NCI-H774 (cell line): ENCODE results near the gene ABHD16A.

Experiments used
- DNase-seq: peaks from one replicate; lab custom pipeline; 2025; lab: John Stamatoyannopoulos, UW

Gene ABHD16A

DNA sequence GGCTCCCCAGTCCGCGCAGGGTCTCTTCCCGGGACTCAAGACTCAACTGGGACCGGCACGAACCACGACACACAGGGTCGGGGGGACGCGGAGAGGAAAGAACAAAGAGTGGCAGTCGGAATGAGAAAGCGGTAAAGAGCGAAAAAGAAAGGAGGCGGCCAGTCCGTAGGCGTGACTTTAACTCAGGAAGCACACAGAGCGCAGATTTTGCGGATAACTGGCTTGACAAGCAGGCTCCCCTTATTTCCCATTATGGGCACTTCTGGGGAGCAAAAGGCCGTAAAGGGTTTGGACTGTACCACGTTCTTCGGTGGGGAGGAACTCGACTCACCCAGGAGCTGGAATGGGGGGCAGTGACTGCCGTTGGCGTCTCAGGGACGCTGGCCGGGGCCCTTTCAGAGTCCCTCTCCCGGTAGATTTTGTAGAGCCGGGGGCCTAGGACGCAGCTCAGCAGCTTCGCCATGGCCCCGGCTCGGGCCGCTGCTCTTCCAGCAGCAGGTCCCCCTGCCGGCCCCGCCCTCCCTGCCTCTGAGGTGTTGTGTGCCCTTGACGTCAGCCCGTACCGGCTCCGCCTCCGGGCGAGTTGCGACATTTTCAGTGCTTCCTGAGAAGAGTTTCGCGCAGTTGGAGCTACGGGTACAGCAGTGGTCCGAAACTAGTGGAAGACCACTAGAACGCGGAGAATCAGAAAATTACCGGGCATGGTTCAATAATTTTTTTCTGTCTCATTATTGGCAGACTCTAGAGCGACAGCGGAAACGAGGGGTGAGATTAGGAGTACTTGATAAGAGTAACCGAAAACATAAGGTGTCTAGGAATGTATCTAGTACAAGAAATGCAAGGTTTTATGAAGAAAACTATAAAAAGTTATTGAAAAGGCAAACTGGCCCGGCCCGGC is at the start of gene ABHD16A:
Gene ABHD16A (minus strand): TSS at position 506 of the 898 bp plus-strand sequence. CDS start 43 bp downstream, at position 463.
- peak; percentile 95 for DNase-seq

DNA sequence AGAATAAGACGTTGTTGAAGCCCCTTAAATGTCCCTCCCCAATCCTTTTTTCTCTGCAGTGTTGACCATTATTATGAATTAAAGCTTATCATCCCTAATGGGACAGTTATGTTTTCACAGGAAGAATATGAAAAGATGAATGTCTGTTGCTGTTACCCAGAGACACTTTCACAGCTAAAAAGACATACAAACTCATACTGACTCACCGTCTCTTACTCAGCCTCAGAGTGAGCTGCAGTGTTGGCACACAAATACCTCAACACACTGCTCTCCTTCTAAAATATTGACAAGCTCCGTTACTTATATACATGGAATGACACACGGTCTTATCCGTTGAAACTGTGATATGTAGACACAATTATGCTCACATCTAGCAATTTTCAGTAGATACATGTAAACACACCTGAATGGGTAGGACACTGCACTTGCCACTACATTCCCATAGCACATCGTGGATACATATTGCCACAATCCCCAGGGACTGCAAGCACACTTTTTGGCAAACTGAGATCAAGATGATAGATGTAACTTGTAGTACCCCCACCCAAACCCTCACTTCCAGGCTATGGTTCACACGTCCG is 49.7 kb upstream of the ABHD16A start:
- no peak for DNase-seq

DNA sequence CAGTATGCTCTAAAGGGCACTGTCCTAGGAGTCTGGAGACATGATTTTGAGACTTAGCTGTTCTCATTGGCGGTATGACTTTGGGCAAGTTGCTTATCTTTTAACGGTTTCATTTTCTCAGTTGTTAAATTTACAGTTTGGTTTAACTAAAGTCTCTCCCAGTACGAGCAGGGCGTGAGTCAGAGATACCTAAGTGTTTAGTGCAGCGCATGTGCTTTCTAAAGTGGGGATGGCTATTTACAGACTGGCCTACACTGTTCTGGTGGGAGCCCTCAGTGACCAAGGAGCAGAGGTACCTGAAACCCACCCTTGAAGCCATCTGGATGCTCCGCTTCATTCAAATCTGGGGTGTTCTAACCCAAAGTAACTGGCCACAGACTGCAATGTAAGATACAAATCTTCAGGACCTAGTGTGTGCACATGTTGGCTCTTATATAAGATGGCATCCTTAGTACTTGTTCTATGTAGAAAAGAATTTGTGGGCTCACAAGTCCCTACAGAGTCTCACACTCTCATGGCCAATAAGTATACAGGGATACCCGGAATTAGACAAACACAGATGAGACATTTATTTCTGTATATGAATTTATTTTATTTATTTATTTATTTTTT is 47.4 kb upstream of the ABHD16A start:
- DNase-seq: no peak

DNA sequence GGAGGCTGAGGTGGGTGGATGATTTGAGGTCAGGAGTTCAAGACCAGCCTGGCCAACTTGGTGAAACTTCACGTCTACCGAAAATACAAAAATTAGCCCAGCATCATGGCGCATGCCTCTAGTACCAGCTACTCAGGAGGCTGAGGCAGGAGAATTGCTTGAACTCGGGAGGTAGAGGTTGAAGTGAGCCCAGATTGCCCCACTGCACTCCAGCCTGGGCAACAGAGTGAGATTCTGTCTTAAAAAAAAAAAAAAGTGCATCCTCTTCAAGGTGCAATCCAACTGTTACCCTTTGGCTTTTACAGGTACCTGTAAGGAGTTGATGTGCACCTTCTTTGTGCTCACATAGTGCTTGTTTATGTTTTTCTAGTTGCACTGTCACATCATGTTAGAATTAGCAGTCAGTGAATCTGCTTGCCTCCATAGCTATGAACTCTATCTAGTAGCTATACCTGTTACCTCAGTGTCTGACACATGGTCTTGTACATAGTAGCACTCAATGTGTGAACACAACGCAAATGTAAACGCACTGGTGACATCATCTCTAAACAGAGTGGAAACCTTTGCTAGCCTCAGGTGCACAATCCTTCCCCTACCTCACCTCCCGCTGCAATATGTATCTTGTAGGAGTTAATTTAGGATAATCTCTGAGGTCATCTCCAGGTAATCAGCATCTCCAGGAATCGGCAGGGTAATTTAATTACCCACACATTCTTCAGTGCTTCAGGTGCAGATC is 46.3 kb upstream of the ABHD16A start:
- peak; percentile 21 for DNase-seq

DNA sequence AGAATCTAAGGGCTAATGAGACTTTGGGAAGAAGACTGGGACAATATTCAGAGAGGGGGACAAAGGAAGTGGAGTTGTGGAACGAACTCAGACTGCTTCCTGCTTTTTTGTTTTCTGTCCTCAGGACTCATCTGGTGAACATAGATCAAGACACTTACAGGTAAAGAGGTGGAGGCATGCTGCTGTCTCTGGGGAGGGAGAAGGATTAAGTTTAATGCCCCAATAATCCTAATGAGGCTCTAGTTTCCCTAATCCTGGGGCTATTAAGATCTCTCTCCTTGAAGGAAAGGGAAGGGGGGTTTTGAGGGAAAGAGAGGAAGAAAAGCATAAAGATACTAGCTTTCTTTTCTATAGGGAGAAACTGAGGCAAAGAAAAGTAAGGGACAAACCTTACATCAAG is 41.3 kb upstream of the ABHD16A start:
- DNase-seq: no peak

DNA sequence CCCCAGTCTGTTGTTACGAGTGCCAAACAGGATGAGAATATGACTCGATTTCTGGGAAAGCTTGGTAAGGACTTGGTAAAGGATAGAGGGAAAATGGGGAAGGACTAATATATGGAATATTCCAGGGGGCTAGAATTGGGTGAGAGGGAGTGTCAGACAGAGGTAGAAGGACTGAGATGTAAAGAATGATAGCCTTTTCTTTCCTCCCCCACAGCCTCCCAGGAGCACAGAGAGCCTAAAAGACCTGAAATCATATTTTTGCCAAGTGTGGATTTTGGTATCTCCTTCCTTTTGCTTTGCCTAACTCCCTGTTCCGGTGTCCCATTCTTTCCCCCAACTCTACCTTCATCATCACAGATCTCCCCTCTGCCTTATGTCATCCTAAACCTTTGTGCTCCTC is 39.8 kb upstream of the ABHD16A start:
- DNase-seq: no peak

DNA sequence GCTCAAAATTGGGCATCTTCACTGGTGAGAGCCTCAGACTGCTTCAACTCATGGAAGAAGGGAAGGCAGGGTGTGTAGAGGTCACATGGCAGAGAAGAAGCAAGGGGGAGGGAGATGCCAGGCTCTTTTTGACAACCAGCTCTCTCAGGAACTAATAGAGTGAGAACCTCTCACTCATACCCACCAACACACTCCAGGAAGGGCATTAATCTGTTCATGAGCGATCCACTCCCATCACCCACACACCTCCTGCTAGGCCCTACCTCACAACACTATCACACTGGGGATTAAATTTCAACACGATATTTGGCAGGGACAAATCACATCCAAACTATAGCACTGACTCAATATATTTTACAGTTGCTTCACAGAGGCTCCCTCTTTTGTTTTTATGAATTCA is 38.7 kb upstream of the ABHD16A start:
- DNase-seq: no peak

DNA sequence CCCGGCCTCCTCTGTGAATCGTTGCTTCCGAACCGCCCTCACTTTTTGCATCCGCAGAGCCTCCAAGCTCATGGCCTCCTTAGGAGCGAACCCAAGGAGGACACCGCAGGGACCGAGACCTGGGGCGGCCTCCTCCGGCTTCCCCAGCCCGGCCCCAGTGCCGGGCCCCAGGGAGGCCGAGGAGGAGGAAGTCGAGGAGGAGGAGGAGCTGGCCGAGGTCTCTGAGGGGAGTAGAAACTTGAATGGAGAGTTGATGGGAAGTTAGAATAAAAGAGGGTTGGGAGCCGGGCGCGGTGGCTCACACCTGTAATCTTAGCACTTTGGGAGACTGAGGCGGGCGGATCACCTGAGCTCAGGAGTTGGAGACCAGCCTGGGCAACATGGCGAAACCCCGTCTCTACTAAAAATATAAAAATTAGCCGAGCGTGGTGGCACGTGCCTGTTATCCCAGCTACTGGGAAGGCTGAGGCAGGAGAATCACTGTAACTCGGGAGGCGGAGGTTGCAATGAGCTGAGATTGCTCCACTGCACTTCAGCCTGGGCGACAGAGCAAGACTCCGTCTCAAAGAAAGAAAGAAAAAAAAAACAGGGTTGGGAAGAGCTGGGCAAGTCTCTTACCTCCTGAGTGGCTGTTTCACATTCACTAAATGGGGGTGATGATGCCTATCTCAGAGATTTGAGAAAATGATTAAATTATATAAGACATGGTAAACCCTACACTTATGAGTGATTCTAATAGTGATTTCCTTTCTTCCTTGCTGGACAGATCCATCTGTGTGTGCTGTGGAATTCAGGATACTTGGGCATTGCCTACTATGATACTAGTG is 37.5 kb upstream of the ABHD16A start:
- no peak for DNase-seq

DNA sequence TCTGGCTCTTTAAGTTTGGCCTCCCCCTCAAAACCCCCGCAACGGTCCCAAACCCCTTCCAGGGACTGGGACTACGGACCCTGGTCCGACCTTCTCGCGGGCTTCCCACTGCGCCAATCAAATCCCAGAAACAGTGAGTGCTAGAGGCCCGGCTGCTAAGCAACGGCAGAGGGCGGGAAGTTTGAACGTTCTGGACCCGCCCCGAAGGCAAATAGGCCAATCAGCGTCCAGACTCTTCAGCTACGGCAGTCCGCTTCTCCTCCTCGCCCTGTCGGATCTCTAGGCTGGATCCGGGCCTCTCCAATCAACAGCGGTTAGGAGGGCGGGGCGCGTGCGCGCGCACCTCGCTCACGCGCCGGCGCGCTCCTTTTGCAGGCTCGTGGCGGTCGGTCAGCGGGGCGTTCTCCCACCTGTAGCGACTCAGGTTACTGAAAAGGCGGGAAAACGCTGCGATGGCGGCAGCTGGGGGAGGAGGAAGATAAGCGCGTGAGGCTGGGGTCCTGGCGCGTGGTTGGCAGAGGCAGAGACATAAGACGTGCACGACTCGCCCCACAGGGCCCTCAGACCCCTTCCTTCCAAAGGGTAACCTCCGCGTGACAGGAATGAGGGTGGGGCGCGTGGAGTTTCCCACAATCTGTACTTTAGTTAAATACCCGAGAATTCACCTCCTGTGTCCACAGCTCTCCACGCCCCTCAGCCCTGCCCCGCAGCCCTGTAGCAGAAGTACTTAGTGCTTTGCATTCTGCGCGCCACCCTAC is 36.7 kb upstream of the ABHD16A start, which contains the start of gene MSH5:
Gene MSH5 (plus strand): TSS at position 367 of the 758 bp plus-strand sequence. CDS start 462 bp downstream, outside the sequence.
- DNase-seq: peak; percentile 99

DNA sequence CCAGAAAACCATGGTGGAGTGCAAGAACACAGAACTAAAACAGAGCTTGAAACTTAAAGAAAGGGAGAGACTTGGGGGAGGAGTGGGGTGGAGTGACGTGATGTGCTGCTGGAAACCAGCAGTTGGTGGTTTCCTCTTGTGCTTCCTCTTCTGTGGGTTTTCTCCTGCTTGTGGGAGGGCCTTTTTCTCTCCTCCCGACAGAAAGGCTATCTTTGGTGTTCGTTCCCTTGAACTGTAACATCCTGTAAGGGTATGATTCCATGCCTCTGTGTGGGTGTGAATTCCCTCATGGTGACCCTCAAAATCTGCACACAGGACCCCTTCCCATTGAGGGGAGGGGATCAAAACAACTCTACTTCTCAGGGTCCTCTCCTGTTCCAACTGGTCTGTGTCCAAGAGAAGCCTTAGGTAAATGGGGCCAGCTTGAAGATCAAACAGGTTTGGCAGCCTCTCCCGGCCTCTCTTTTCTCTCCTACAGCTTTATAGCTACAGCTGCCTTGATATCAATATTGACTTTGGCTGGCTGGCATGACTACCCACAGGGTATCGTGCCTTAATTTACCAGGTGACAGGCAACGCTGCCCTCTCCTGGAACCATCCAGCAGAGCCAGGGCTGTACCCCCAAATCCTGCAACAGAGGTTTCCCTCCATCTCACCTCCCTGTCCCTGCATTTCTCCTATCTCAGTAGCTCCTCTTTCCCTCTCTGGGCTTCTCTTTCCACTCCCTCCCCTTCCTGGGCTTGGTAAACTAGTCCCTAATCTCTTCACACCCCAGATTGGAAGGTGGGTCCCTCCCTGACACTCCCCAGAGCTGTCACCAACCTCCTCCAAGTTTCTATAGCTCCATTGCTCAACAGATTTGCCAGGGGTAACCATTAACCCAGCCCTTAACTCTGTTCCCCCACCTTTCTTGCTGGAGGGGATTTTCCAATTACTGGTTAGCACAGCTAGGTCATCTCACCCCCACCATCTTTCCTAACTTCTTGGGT is 35.2 kb upstream of the ABHD16A start:
- peak; percentile 85 for DNase-seq

DNA sequence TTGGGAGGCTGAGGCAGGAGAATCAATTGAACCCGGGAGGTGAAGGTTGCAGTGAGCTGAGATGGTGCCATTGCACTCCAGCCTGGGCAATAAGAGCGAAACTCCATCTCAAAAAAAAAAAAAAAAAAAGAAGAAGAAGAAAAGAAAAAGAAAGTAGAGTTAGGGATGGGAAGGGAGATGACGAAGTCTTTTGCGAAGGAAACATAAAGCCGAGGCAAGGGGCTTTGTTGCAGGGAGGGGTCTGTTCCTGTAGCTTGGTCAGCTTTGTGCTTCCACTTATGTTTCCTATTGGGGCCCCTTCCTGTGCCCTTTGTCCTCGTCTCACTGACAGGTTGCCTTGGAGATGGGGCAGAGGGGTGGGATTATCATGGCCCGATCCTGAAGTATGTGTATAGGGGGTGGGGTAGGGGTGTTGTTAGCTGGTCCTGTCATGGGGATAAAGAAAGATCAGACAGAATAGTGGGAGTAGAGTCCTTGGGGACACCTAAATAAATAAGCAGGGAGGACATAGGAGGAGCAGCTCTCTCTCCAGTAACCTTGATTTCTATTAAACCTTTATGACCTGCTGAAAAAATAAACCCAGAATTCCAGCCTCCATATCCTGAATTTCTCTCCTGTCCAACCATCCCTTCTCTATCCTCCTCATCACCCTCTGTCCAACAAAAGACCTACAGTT is 34.3 kb upstream of the ABHD16A start:
- peak; percentile 30 for DNase-seq

DNA sequence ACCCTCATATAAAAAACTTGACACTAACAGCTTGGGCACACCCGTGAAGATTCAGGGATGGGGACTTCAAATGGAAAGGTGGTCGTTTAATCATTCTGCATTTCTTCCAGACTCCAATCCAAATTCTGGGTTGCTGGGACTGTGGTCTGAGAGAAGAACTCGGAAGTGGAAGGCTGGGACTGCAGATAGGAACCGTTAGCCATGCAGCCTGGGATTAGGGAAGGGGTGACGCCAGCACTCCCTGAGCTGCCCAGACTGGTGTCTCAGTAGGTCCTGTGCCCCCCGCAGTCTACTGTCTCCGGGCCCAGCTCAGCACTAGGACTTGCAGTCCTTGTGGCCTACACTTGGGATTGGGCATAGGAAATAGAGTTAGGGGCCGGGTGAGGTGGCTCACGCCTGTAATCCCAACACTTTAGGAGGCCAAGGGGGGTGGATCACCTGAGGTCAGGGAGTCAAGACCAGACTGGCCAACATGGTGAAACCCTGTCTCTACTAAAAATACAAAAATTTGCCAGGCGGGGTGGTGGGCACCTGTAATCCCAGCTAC is 33.7 kb upstream of the ABHD16A start:
- no peak for DNase-seq

DNA sequence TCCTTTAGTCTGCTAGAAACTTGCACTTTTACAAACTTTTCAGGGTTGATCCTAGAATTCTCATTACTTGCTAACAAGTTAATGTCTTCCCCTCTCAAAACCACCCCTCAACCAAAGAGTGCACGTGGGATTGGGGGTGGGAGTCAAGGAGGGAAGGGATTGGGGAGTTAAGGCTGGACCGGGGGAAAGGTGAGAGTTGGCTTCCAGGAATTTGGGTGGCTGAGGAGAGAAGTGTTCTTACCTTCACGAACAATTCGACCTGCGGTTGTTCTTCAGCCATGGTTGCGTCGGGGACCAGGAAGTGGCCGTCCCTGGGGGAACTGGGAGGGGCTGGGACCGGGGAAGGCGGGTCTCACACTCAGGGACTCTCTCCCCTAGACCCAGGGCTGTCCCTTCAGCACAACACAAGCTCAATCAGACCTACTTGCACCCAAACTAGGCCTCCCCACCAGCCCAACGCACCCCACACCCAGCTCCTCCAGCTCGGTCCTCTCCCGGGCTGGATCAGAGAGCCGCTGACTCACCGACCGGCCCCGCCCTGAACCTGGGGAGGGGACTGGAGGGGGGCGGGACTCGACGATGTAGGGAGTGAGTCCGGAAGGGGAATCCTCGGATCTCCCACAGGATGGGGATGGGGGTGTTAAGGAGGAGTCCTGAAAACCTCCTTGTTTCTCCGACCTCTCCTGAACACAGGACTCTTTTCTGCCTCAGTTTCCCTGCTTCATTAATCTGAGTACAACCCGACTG is 33.1 kb upstream of the ABHD16A start, which contains the start of gene CLIC1:
Gene CLIC1 (minus strand): TSS at position 510 of the 747 bp plus-strand sequence. CDS start 230 bp downstream, at position 280.
- peak; percentile 52 for DNase-seq

DNA sequence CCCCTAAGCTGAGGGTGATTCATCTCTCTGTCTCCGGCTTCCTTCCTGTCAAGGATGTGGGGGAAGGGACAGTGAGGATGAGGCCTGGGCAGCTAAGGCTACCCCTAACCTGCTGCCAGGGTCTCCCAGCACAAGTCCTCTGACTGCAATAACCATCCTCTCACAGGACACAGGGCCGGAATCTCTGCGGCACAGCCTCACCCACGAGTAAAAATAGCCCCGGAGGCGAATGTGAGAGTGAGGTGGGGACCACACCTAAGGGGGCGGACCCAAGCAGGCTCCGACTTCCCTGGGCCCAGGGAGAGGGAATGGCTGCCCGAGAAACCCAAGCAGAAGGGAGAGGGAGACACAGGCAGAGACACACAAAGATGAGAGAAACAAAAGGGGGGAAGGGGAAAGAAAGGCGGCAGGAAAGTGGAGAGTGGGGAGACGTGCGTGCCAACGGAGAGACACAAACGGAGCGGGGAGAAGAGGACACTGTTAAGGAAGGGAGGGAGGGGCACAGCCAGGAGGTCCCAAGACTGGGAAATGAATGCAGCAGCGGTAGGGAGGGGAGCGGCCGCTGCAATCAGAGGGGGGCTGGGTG is 31.8 kb upstream of the ABHD16A start:
- DNase-seq: no peak

DNA sequence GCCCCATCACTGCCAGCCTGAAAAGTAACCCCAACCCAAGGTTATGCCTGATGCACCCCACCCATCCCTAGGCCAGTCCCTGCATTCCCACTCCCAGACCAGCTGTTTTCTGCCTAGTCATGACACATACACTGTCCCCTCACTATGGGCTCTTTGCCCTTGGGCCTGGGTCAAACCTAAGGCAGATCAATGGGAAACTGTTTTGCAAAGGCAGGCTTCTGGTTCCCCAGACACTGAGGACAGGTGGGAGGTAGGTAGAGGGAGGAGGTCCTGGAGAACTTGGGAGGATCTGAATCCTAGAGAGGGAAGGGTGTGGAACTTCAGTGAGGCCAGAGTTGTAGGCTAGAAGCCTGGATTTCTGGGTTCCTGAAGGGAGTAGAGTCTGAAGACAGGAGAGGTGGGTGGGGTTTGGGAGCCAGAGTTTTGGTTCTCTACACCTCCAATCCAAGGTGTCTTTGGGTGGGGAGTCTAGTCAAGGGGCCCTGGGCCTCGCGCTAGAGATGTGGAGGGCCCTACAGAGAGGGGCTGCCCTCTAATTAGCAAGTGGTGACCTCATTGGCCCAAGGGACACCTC is 31.2 kb upstream of the ABHD16A start:
- no peak for DNase-seq

DNA sequence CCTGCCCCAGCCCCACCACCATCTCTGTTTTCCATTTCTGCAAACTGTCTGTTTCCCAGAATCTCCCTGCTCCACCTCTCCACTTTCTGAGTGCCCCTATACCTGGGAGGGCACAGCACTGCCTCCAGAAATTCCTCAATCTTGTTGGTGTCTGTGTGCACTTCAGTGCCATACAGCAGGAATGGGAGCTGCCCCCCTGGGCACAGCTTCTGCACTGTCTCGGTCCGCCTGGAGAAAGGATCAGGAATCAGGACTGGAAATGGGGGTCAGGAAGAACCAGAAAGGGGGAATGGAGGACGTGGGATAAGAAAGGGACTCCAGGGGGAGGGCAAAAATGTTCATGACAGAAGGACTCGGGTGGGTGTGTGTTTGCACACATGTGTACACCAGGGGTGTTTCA is 30.6 kb upstream of the ABHD16A start:
- DNase-seq: no peak

DNA sequence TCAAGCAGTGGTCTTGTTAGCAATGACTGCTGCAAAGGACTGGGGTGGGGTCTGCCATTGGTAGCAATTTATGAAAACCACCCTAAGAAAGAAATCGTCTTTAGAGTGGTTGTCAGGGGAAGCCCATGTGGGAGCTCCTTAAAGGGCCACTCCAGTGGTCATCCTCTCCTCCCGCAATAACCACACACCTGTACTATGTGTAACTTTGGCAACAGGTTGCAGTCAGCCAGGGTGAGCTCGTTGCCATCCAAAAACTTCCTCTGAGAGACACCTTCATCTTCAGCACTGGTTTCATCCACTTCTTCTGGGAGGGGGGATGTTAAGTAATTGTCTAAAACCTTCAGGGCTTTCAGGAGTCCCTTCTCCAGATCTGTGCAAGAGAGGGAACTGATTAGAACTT is 28.9 kb upstream of the ABHD16A start:
- DNase-seq: no peak
